Gastrocnemius medialis (tissue), 4 donors: ENCODE measurements around the gene COG4. TPM values are rescaled to one million over a fixed set of nuclear protein-coding genes. Genes with fewer than 3 reads are reported as not detected.

Experiments
- ATAC-seq, 2 donors: fragments of 150-250 bp; one replicate each; pipeline ENCODE4 v1.9.1; 2016
- DNase-seq, 2 donors: peaks; one replicate each; pipeline ENCODE4 v3.0.0-alpha.2; 2019
- H3K27ac ChIP-seq, 4 donors: fragments of 200-600 bp; sonication (generic); 1 replicate in 1 of 4; 2 replicates in 3 of 4; pipeline ENCODE4 v1.5.1; 2016 to 2018; ENCODE audit warnings: mild to moderate bottlenecking in 2 of 4, moderate library complexity in 1 of 4
- H3K27me3 ChIP-seq, 3 donors: fragments of 200-600 bp; sonication (generic) in 2 of 3; 1 replicate in 1 of 3; 2 replicates in 2 of 3; pipeline versions ENCODE4 v1.5.1 to v1.6.0; 2016 to 2019; ENCODE audit warnings: mild to moderate bottlenecking in 1 of 3, moderate library complexity in 1 of 3
- H3K36me3 ChIP-seq, 2 donors: fragments of 200-600 bp; sonication (generic) in 1 of 2; one replicate each; pipeline ENCODE4 v1.5.1; 2017 to 2018
- H3K4me1 ChIP-seq, 2 donors: fragments of 200-600 bp; sonication (generic) in 1 of 2; one replicate each; pipeline ENCODE4 v1.5.1; 2016 to 2017; ENCODE audit warnings: mild to moderate bottlenecking in 2 of 2
- H3K4me3 ChIP-seq, 4 donors: fragments of 200-600 bp; sonication (generic) in 3 of 4; 1 replicate in 1 of 4; 2 replicates in 3 of 4; pipeline ENCODE4 v1.5.1; 2016 to 2019; ENCODE audit warnings: mild to moderate bottlenecking in 2 of 4
- H3K9me3 ChIP-seq, 3 donors: fragments of 200-600 bp; sonication (generic) in 2 of 3; 1 replicate in 1 of 3; 2 replicates in 2 of 3; pipeline ENCODE4 v1.5.1; 2016 to 2019
- CTCF ChIP-seq, 5 experiments: fragments of 450-650 bp in 3 of 5; fragments of 200-600 bp in 2 of 5; sonication (generic) in 2 of 5; IDR thresholded peaks in 4 of 5; conservative IDR thresholded peaks in 1 of 5; 1 replicate in 4 of 5; 2 replicates in 1 of 5; pipeline ENCODE4 v1.5.1; 2016 to 2019; ENCODE audit warnings: antibody characterized with exemption in 5 of 5, mild to moderate bottlenecking in 3 of 5, moderate library complexity in 3 of 5
- POLR2A ChIP-seq, 2 donors: fragments of 450-650 bp; IDR thresholded peaks; one replicate each; pipeline ENCODE4 v1.6.1; 2017; ENCODE audit warnings: antibody characterized with exemption in 2 of 2, mild to moderate bottlenecking in 2 of 2, moderate library complexity in 2 of 2
- in situ Hi-C, 4 donors: fragments of 200-750 bp; cut with MboI; loops; one replicate each; pipeline versions ENCODE4 v1.15.0 to v1.8.0; 2017; ENCODE audit warnings: low sequenced_read_pairs in 4 of 4
- intact Hi-C: fragments of 100-400 bp; cut with DNase I; formaldehyde crosslinking; loops from one replicate; pipeline ENCODE4 v1.15.1; 2023; ENCODE audit warnings: low total_unique reads
- total RNA-seq, 4 donors: library from RNA; depleted of rRNA; stranded (reverse); fragments of >200 nt; gene quantifications; one replicate each; pipeline versions ENCODE4 v1.1.0 to v1.2.3, GENCODE V29; 2016

The COG4 gene
- total RNA-seq, 4 donors from 2014 or later = 71.8 to 113 (median 82.0) TPM

GRCh38 chr16:70430667-70431536, 92.5 kb downstream of the COG4 start:
- Histone ChIP-seq H3K9me3 (no peaks in the 10 kb centered on the region), H3K4me3 (no peak overlapping the region), H3K4me1 (peaks cover 85% of the 10 kb centered on the region in 2 donors), H3K36me3 (no peaks in the 10 kb centered on the region), H3K27ac (peak overlapping the region; percentile 88 to 95 (median 93)), H3K27me3 (no peaks in the 10 kb centered on the region)
- intact Hi-C loops = no loop called here
- in situ Hi-C loops = no loop called here
- no peak for ATAC-seq
- no peak for DNase-seq
- no peak for TF ChIP-seq CTCF (IDR thresholded peaks at IDR 0.05 in 4 of 5, conservative IDR thresholded peaks at IDR 0.05 in 1 of 5)
- no peak for TF ChIP-seq POLR2A (IDR thresholded peaks at IDR 0.05)

Other genes starting within 250 kb of the COG4 start
- 10 to 100 TPM; 58.0 to 80.4 (median 60.2) TPM for gene AARS1, start 234.0 kb downstream of the COG4 start, total RNA-seq
- gene DDX19B, start 224.4 kb downstream of the COG4 start, total RNA-seq = 10 to 100 TPM; 26.6 to 38.3 (median 31.9) TPM
- 100 to 1,000 TPM in 2 of 4 donors, 10 to 100 TPM in 2; 44.6 to 112 (median 88.1) TPM for gene DDX19A, start 176.7 kb downstream of the COG4 start, total RNA-seq
- 10 to 100 TPM; 12.8 to 27.7 (median 22.1) TPM for gene ST3GAL2, start 84.5 kb downstream of the COG4 start, total RNA-seq
- gene FCSK, start 69.0 kb downstream of the COG4 start, total RNA-seq = 10 to 100 TPM in 2 of 4 donors, 1 to 10 TPM in 2; 8.0 to 13.5 (median 11.1) TPM
- gene SF3B3, start 262 bp upstream of the COG4 start, total RNA-seq = 100 to 1,000 TPM in 2 of 4 donors, 10 to 100 TPM in 2; 71.0 to 110 (median 97.2) TPM
- 10 to 100 TPM in 3 of 4 donors, under 1 TPM in 1; 0.71 to 93.0 (median 22.1) TPM for gene IL34, start 123.0 kb upstream of the COG4 start, total RNA-seq
- gene MTSS2, start 162.5 kb upstream of the COG4 start, total RNA-seq = 100 to 1,000 TPM in 1 of 4 donors, 10 to 100 TPM in 3; 42.6 to 160 (median 93.9) TPM